Uterus (tissue), 2 donors: Measurements from ENCODE around the gene HACE1.

Source experiments
- POLR2A ChIP-seq, 2 donors: fragments of 450-650 bp; IDR thresholded peaks; one replicate each; pipeline ENCODE4 v1.6.1; 2016; ENCODE audit warnings: antibody characterized with exemption in 2 of 2, mild to moderate bottlenecking in 1 of 2, moderate library complexity in 1 of 2
- TF ChIP-seq, protein P1 (sequence below), 4 experiments: fragments of 200-600 bp in 2 of 4; fragments of 450-650 bp in 2 of 4; sonication (generic) in 2 of 4; IDR thresholded peaks; one replicate each; pipeline ENCODE4 v1.5.1; 2016 to 2019; ENCODE audit warnings: antibody characterized with exemption in 4 of 4, mild to moderate bottlenecking in 2 of 4, moderate library complexity in 1 of 4

DNA sequence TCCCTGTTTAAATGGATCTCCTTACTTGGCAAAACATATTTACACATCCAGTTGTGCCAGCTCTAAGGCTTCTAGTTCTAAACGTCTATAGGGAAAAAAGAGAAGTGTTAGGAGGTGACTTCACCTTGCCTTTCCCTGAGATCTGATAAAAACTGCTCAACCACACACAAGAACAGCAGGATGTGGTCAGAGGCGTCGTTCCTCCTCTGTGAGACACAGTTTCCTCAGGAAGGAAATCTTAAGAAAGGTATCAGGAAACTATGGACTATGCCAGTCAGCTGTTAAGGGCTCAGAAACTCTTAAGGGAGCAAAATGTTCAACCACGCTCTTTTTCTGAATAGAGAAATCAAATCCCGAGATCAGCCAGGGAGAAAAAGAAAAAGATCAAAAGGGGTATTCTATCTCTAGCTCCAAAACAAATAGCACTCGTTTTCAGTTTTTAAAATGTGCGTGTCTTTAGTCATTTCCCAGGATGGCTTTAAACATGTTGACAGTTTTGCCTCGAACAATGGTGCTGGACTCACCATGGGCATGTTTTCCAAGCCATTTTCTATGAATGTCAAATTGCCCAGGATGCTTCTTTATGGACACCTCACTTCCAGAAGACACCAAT is 154.5 kb downstream of the HACE1 start:
- TF ChIP-seq POLR2A (IDR thresholded peaks at IDR 0.05) = no peak
- TF ChIP-seq, protein P1, sequence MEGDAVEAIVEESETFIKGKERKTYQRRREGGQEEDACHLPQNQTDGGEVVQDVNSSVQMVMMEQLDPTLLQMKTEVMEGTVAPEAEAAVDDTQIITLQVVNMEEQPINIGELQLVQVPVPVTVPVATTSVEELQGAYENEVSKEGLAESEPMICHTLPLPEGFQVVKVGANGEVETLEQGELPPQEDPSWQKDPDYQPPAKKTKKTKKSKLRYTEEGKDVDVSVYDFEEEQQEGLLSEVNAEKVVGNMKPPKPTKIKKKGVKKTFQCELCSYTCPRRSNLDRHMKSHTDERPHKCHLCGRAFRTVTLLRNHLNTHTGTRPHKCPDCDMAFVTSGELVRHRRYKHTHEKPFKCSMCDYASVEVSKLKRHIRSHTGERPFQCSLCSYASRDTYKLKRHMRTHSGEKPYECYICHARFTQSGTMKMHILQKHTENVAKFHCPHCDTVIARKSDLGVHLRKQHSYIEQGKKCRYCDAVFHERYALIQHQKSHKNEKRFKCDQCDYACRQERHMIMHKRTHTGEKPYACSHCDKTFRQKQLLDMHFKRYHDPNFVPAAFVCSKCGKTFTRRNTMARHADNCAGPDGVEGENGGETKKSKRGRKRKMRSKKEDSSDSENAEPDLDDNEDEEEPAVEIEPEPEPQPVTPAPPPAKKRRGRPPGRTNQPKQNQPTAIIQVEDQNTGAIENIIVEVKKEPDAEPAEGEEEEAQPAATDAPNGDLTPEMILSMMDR (IDR thresholded peaks at IDR 0.05) = no peak
